ENCODE measurements around the gene DCC.

Gene DCC

DNA sequence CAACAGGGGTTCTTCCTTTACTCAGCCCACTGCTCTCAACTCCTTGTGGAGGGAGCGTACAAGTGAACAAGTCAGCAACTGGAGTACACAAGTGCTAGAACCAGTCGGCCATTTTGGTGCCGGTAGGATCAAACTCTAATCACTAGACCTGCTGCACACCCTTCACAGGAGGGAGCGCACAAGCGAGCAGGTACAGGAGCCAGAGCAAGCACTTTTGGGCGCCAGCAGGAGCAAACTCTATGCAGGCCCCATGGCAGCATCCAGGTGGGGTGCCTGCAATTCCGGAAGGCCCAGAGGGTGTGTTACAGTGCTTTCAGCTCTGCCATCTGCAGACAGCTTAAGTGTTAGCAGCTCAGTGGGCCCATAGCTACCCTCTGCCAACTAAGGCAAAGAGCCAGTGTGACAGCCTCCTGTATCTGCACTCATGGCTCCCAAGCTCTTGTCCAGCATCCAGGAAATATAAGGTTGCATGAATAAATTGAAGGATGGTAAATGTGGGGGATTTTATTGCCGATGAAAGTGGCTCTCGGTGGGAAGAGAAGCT, 426.1 kb downstream of the DCC start:
- Mint-ChIP-seq H3K27ac (no peak overlapping the region), H3K4me1 (no peaks in the 10 kb centered on the region), H3K27me3 (no peaks in the 10 kb centered on the region), H3K9me3 (no peaks in the 10 kb centered on the region), H3K4me3 (no peak overlapping the region), H3K36me3 (no peaks in the 10 kb centered on the region)
- DNase-seq (ENCODE audit: low spot score in 2 of 2) (no peak), ATAC-seq (ENCODE audit: low read depth) (no peak)

DNA sequence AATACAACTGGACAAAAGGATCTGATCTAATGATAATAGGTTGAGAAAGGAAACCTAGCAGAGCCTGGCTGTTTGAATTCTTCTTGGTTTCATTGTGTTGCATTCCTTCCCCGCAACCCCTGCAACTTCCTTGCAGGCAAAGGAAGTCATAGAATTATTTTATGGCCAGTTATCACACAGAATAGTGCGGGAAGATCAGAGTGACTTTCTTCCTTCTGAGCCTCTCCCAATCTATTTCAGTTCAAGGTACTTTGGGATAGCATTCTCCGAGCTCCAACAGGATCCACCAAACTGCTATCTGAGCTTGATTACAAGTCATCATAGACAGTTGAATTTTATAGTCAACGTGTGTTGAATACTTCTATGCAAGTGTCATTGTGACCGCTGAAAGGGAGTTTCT, 441.1 kb downstream of the DCC start:
- DNase-seq (ENCODE audit: low spot score in 2 of 2) (no peak), ATAC-seq (ENCODE audit: low read depth) (no peak)
- Mint-ChIP-seq H3K9me3 (peaks cover 7% of the 10 kb centered on the region), H3K4me3 (no peak overlapping the region), H3K27me3 (no peaks in the 10 kb centered on the region), H3K4me1 (no peaks in the 10 kb centered on the region), H3K36me3 (no peaks in the 10 kb centered on the region), H3K27ac (no peak overlapping the region)

- Mint-ChIP-seq H3K36me3 (no peaks in the 10 kb centered on the region), H3K4me1 (no peaks in the 10 kb centered on the region), H3K27me3 (no peaks in the 10 kb centered on the region), H3K4me3 (no peak overlapping the region), H3K27ac (no peak overlapping the region), H3K9me3 (peaks cover 15% of the 10 kb centered on the region)
- no peak for ATAC-seq (ENCODE audit: low read depth)
- DNase-seq (ENCODE audit: low spot score in 2 of 2): no peak
Observed at GRCh38 chr18:52791321-52791720, 451.3 kb downstream of the DCC start.

GRCh38 chr18:52812834-52813233, 472.8 kb downstream of the DCC start:
- Mint-ChIP-seq H3K27ac (no peak overlapping the region), H3K27me3 (no peaks in the 10 kb centered on the region)
- ATAC-seq (ENCODE audit: low read depth): no peak

GRCh38 chr18:52813635-52814416, 473.8 kb downstream of the DCC start:
- Mint-ChIP-seq H3K4me1 (no peaks in the 10 kb centered on the region), H3K9me3 (peaks cover 4% of the 10 kb centered on the region), H3K36me3 (no peaks in the 10 kb centered on the region), H3K27me3 (no peaks in the 10 kb centered on the region), H3K27ac (no peak overlapping the region), H3K4me3 (no peak overlapping the region)
- DNase-seq (ENCODE audit: low spot score in 2 of 2): no peak
- no peak for ATAC-seq (ENCODE audit: low read depth)

More at GRCh38 chr18:52812834-52813233, 472.8 kb downstream of the DCC start:
- Mint-ChIP-seq H3K9me3 (peaks cover 4% of the 10 kb centered on the region), H3K4me3 (no peak overlapping the region), H3K4me1 (no peaks in the 10 kb centered on the region), H3K36me3 (no peaks in the 10 kb centered on the region)
- DNase-seq (ENCODE audit: low spot score in 2 of 2): no peak

DNA sequence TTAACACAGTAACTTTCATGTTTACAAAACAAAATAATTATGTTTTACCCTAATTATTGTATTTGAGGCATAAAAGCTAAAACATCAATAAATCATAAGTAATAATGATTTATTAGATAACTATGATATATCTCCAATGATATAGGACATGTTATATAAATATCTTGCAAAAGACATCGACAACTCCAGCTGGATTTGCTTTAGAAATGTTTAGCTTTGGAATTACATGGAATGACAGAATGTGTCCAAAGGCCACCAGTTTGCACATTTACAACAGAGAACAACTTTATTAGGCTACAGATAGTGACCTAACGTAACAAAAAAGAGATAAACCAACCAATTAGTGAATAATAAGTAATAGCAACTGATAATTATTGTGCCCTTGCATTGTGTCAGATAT, 475.7 kb downstream of the DCC start:
- Mint-ChIP-seq H3K9me3 (peaks cover 4% of the 10 kb centered on the region), H3K27ac (no peak overlapping the region), H3K4me3 (no peak overlapping the region), H3K36me3 (no peaks in the 10 kb centered on the region), H3K27me3 (no peaks in the 10 kb centered on the region), H3K4me1 (no peaks in the 10 kb centered on the region)
- ATAC-seq (ENCODE audit: low read depth): no peak
- DNase-seq (ENCODE audit: low spot score in 2 of 2): no peak

- DNase-seq (ENCODE audit: low spot score in 2 of 2) (no peak), ATAC-seq (ENCODE audit: low read depth) (no peak)
- no peaks in the 10 kb centered on the region for H3K27me3 Mint-ChIP-seq
- H3K4me3 Mint-ChIP-seq: no peak overlapping the region
- H3K27ac Mint-ChIP-seq: no peak overlapping the region
- H3K4me1 Mint-ChIP-seq: no peaks in the 10 kb centered on the region
- no peaks in the 10 kb centered on the region for H3K36me3 Mint-ChIP-seq
- H3K9me3 Mint-ChIP-seq: peaks cover 6% of the 10 kb centered on the region
Observed at GRCh38 chr18:52816121-52816520, 476.1 kb downstream of the DCC start.

- Mint-ChIP-seq H3K27me3 (no peaks in the 10 kb centered on the region), H3K36me3 (no peaks in the 10 kb centered on the region), H3K4me3 (no peak overlapping the region), H3K27ac (no peak overlapping the region), H3K4me1 (no peaks in the 10 kb centered on the region), H3K9me3 (peaks cover 3% of the 10 kb centered on the region)
- no peak for DNase-seq (ENCODE audit: low spot score in 2 of 2)
- no peak for ATAC-seq (ENCODE audit: low read depth)
Observed at GRCh38 chr18:52822160-52822559, 482.2 kb downstream of the DCC start.

- peaks cover 3% of the 10 kb centered on the region for H3K9me3 Mint-ChIP-seq
- DNase-seq (ENCODE audit: low spot score in 2 of 2): no peak
- H3K4me3 Mint-ChIP-seq: no peak overlapping the region
- no peaks in the 10 kb centered on the region for H3K4me1 Mint-ChIP-seq
- no peaks in the 10 kb centered on the region for H3K27me3 Mint-ChIP-seq
- no peak overlapping the region for H3K27ac Mint-ChIP-seq
- no peak for ATAC-seq (ENCODE audit: low read depth)
- no peaks in the 10 kb centered on the region for H3K36me3 Mint-ChIP-seq
Observed at GRCh38 chr18:52824126-52824525, 484.1 kb downstream of the DCC start.

DNA sequence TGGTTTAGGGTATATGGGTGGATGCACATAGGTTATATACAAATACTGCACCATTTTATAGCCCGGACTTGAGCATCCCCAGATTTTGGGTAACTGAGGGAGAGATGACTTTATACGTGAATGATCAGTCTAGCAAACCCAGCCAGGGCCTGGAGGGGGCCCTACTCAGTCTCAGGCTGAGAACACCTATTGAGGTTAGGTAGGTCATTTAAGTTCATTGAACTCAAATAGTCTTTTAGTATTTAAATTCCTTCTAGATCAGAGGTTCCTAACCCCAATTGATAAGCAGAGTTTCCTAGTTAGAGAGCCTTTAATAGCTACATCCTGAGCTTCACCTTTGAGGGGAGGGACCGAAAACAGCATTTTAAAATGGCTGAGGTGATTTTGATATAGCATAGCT, 487.0 kb downstream of the DCC start:
- H3K27me3 Mint-ChIP-seq: no peaks in the 10 kb centered on the region
- DNase-seq (ENCODE audit: low spot score in 2 of 2): no peak
- no peaks in the 10 kb centered on the region for H3K4me1 Mint-ChIP-seq
- H3K27ac Mint-ChIP-seq: no peak overlapping the region
- no peaks in the 10 kb centered on the region for H3K36me3 Mint-ChIP-seq
- no peaks in the 10 kb centered on the region for H3K9me3 Mint-ChIP-seq
- no peak for ATAC-seq (ENCODE audit: low read depth)
- no peak overlapping the region for H3K4me3 Mint-ChIP-seq

- DNase-seq (ENCODE audit: low spot score in 2 of 2) (no peak), ATAC-seq (ENCODE audit: low read depth) (no peak)
- H3K27ac Mint-ChIP-seq: no peak overlapping the region
- no peaks in the 10 kb centered on the region for H3K9me3 Mint-ChIP-seq
- no peak overlapping the region for H3K4me3 Mint-ChIP-seq
- H3K27me3 Mint-ChIP-seq: no peaks in the 10 kb centered on the region
- H3K4me1 Mint-ChIP-seq: no peaks in the 10 kb centered on the region
- H3K36me3 Mint-ChIP-seq: no peaks in the 10 kb centered on the region
Observed at GRCh38 chr18:52829320-52829719, 489.3 kb downstream of the DCC start.

DNA sequence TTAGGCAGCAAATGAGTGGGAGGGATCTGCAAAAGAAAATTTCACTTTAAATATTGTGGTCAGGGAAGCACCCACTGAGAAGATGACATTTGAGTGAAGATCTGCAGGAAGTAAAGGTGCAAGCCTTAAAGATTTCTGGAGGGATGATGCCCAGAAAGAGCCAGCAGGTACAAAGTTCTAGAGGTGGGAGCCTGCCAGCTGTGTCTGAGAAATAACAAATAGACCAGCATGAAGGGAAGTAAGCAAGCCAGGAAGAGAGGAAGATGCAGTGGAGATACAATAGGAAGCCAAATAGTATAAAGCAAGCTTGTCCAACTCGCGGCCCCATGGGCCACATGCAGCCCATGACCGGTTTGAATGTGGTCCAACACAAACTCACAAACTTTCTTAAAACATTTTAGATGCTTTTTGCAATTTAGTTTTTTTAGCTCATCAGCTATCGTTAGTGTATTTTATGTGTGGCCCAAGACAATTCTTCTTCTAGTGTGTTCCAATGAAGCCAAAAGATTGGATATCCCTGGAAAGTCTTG, 489.9 kb downstream of the DCC start:
- no peaks in the 10 kb centered on the region for H3K4me1 Mint-ChIP-seq
- DNase-seq (ENCODE audit: low spot score in 2 of 2): no peak
- no peak for ATAC-seq (ENCODE audit: low read depth)
- no peak overlapping the region for H3K4me3 Mint-ChIP-seq
- H3K36me3 Mint-ChIP-seq: no peaks in the 10 kb centered on the region
- no peaks in the 10 kb centered on the region for H3K27me3 Mint-ChIP-seq
- no peak overlapping the region for H3K27ac Mint-ChIP-seq
- H3K9me3 Mint-ChIP-seq: no peaks in the 10 kb centered on the region

GRCh38 chr18:52844323-52844722, 504.3 kb downstream of the DCC start:
- ATAC-seq (ENCODE audit: low read depth): no peak

DNA sequence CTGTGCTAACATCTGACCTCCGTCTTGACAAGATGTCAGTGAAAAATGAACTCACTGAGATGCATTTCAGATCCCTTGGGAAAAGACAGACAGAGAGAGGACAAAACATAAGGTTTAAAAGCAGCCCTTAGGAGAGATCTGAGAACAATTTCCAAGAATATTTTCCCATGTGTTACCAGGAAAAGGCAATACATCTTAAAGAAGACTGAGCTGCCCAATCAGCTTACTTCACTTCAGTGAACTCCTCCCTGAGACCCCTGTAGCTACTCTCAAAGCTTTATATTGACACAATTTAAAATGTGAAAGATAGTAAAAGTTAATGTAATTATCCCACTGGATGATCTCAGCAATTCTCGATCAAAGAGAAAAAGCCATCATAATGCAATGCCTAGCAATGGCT, 505.0 kb downstream of the DCC start:
- Mint-ChIP-seq H3K4me1 (no peaks in the 10 kb centered on the region), H3K27ac (no peak overlapping the region), H3K27me3 (no peaks in the 10 kb centered on the region), H3K9me3 (peaks cover 1% of the 10 kb centered on the region), H3K4me3 (no peak overlapping the region), H3K36me3 (no peaks in the 10 kb centered on the region)
- no peak for DNase-seq (ENCODE audit: low spot score in 2 of 2)
- no peak for ATAC-seq (ENCODE audit: low read depth)

More at GRCh38 chr18:52844323-52844722, 504.3 kb downstream of the DCC start:
- H3K27ac Mint-ChIP-seq: no peak overlapping the region
- H3K4me3 Mint-ChIP-seq: no peak overlapping the region
- H3K27me3 Mint-ChIP-seq: no peaks in the 10 kb centered on the region
- H3K36me3 Mint-ChIP-seq: no peaks in the 10 kb centered on the region
- DNase-seq (ENCODE audit: low spot score in 2 of 2): no peak
- H3K9me3 Mint-ChIP-seq: peaks cover 1% of the 10 kb centered on the region
- no peaks in the 10 kb centered on the region for H3K4me1 Mint-ChIP-seq
